Lung (tissue), 12 donors: ENCODE results near the gene CXCR6. TPM values are rescaled to one million over a fixed set of nuclear protein-coding genes. Genes with fewer than 3 reads are reported as not detected.

Experiments
- ATAC-seq: fragments of 200-7000 bp; cut with Tn5 transposase; one replicate; pipeline ENCODE4 v1.9.1; 2020; ENCODE audit warnings: moderate number of reproducible peaks; ENCODE audit not compliant: insufficient read depth, low FRiP score
- DNase-seq, 3 donors: peaks; one replicate each; pipeline ENCODE4 v3.0.0-alpha.2; 2013 to 2017
- H3K27ac ChIP-seq, 2 donors: one replicate each; pipeline ENCODE4 v1.5.1; 2013; ENCODE audit warnings: mild to moderate bottlenecking in 2 of 2, moderate library complexity in 2 of 2, control low read depth in 1 of 2, inconsistent platforms in 1 of 2, low read depth in 1 of 2, low read length in 1 of 2
- H3K27me3 ChIP-seq, 3 donors: one replicate each; pipeline ENCODE4 v1.5.1; 2013; ENCODE audit warnings: low read length in 2 of 3; ENCODE audit not compliant: control insufficient read depth in 3 of 3, insufficient read depth in 3 of 3
- H3K36me3 ChIP-seq, 4 donors: one replicate each; pipeline ENCODE4 v1.5.1; 2013; ENCODE audit warnings: low read length in 4 of 4, mild to moderate bottlenecking in 1 of 4, moderate library complexity in 1 of 4; ENCODE audit not compliant: control insufficient read depth in 4 of 4, insufficient read depth in 4 of 4
- H3K4me1 ChIP-seq, 5 donors: one replicate each; pipeline ENCODE4 v1.5.1; 2013; ENCODE audit warnings: low read length in 5 of 5, mild to moderate bottlenecking in 2 of 5, moderate library complexity in 1 of 5; ENCODE audit not compliant: control insufficient read depth in 5 of 5, insufficient read depth in 5 of 5
- H3K4me3 ChIP-seq: one replicate; pipeline ENCODE4 v1.5.1; 2013; ENCODE audit warnings: mild to moderate bottlenecking, control low read depth, moderate library complexity
- H3K9ac ChIP-seq, 2 donors: one replicate each; pipeline ENCODE4 v1.5.1; 2013; ENCODE audit warnings: low read length in 2 of 2, control low read depth in 1 of 2; ENCODE audit not compliant: insufficient read depth in 1 of 2
- H3K9me3 ChIP-seq, 4 donors: one replicate each; pipeline ENCODE4 v1.5.1; 2013; ENCODE audit warnings: low read length in 3 of 4, mild to moderate bottlenecking in 1 of 4, moderate library complexity in 1 of 4; ENCODE audit not compliant: control insufficient read depth in 4 of 4, insufficient read depth in 3 of 4
- CTCF ChIP-seq: IDR thresholded peaks from 2 replicates; pipeline ENCODE4 v1.5.1; 2012; ENCODE audit warnings: mild to moderate bottlenecking; ENCODE audit errors: control extremely low read depth, extremely low read depth
- WGBS, 2 donors: extraction: QIAGEN DNeasy Blood & Tissue Kit; methylation state at CpG; one replicate each; pipeline ENCODE4 v1.1.7; 2013; 5-methylcytosine and 5-hydroxymethylcytosine counted together
- polyA plus RNA-seq, 2 donors: library from polyadenylated mRNA; stranded (reverse); fragments of 200-250 nt; gene quantifications; one replicate each; pipeline ENCODE4 v1.2.1, GENCODE V29; 2013
- total RNA-seq, 2 donors: library from RNA; depleted of rRNA in 1 of 2; stranded (reverse); fragments of >200 nt in 1 of 2; gene quantifications; one replicate each; pipeline ENCODE4 v1.2.1, GENCODE V29; 2014 to 2021
- donor health status: control.
- donor health status: control.
- donor health status: Bipolar disorder and iron deficiency.
- donor health status: healthy.
- donor health status: DM: yes; HTN: yes; CAD: no.

The CXCR6 gene
- total and polyA plus RNA-seq, 4 donors, result 1.0 to 4.3 (median 2.0) TPM

DNA sequence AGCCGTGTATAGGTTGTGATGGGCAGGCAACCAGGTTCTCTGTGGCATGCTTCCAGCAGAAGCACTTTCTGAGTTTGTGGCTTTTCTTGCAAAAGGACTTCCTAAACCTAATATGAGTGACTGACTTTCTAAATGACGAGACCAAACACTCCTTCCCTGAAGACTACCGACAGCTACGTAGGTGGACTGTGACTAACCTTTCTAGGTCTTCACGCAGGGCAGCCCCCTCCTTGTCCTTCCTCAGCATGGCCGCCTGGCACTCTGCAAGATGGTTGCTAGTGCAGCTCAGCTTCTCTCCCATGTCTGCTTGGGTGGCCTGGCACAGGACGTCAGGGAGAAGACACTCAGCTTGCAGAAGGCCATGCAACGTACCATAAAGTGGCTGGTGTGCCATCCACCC is 20.9 kb downstream of the CXCR6 start:
- DNase-seq (no peak), ATAC-seq (no peak)
- peaks cover 0 to 1% (median 0%) of the 10 kb centered on the region in 4 donors for H3K9me3 ChIP-seq
- no peak overlapping the region for H3K9ac ChIP-seq
- TF ChIP-seq CTCF, result no peak
- no peak overlapping the region for H3K27ac ChIP-seq
- H3K4me3 ChIP-seq, result no peak overlapping the region
- peaks cover 0 to 11% (median 0%) of the 10 kb centered on the region in 5 donors for H3K4me1 ChIP-seq
- H3K36me3 ChIP-seq, result peaks cover 23 to 70% (median 45%) of the 10 kb centered on the region in 4 donors
- H3K27me3 ChIP-seq, result no peaks in the 10 kb centered on the region
- 54 to 81% methylated on average over 8 of the region's 8 CpGs for WGBS, 2 donors

DNA sequence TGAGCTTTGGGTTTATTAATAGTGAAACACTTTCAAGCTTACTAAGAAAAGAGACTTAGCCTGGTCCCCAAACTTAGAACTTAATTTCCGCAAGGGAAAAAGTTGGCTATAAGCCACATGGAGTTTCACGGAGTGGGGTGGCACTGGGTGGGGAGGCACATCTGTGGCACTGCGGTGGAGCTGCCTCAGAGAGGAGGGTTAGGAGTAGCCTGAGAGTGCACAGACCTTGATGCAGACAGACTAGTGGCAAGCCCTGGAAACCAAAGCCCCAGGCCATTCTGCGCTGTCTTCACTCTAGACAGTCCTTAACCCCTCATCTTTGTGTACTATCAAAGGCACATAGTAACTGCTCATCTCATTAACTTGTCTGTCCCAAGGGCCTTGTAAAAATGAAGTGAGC is 22.0 kb downstream of the CXCR6 start:
- no peak overlapping the region for H3K27ac ChIP-seq
- H3K4me3 ChIP-seq, result no peak overlapping the region
- no peaks in the 10 kb centered on the region for H3K27me3 ChIP-seq
- no peak for DNase-seq
- no peak for TF ChIP-seq CTCF
- H3K9me3 ChIP-seq, result no peaks in the 10 kb centered on the region
- no peak overlapping the region for H3K9ac ChIP-seq
- peaks cover 20 to 68% (median 40%) of the 10 kb centered on the region in 4 donors for H3K36me3 ChIP-seq
- WGBS, 2 donors, result 89 to 96% methylated on average over 4 of the region's 4 CpGs
- H3K4me1 ChIP-seq, result peaks cover 0 to 11% (median 0%) of the 10 kb centered on the region in 5 donors
- no peak for ATAC-seq

DNA sequence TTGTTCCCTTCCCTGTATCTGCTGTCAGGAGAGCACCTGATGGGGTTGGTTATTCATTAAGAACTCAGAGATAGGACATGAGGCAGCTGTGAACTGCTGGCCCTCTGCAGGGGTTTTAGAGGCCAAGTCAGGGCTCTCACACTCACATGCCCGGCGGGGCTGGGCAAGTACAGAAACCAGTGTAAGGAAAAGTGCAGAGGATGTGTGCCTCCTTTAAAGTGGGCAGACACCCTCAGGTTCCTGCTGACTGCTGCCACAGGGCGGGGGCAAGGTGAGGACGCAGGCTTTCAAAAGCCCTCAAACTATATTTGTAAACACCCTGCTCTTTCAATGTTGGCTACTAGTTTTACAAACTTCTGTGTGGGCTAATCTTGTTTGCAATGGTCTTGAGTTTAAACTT is 22.4 kb downstream of the CXCR6 start:
- no peak overlapping the region for H3K27ac ChIP-seq
- no peak overlapping the region for H3K4me3 ChIP-seq
- ATAC-seq (no peak), DNase-seq (no peak)
- WGBS, 2 donors, result 79 to 95% methylated on average over 4 of the region's 4 CpGs
- H3K27me3 ChIP-seq, result no peaks in the 10 kb centered on the region
- peaks cover 0 to 11% (median 0%) of the 10 kb centered on the region in 5 donors for H3K4me1 ChIP-seq
- H3K36me3 ChIP-seq, result peaks cover 18 to 66% (median 40%) of the 10 kb centered on the region in 4 donors
- TF ChIP-seq CTCF, result no peak
- H3K9ac ChIP-seq, result no peak overlapping the region
- H3K9me3 ChIP-seq, result no peaks in the 10 kb centered on the region

GRCh38 chr3:45966371-45966791 is 23.1 kb downstream of the CXCR6 start:
- no peak overlapping the region for H3K9ac ChIP-seq
- peaks cover 0 to 11% (median 0%) of the 10 kb centered on the region in 5 donors for H3K4me1 ChIP-seq
- TF ChIP-seq CTCF, result no peak
- WGBS, 2 donors, result 92 to 93% methylated on average over 17 of the region's 17 CpGs
- H3K27ac ChIP-seq, result no peak overlapping the region
- DNase-seq (peak; percentile 40 to 65 (median 47)), ATAC-seq (no peak)
- H3K36me3 ChIP-seq, result peaks cover 12 to 61% (median 37%) of the 10 kb centered on the region in 4 donors
- no peaks in the 10 kb centered on the region for H3K27me3 ChIP-seq
- no peak overlapping the region for H3K4me3 ChIP-seq
- no peaks in the 10 kb centered on the region for H3K9me3 ChIP-seq
